Activated CD4-positive, alpha-beta T cell treated with anti-CD3 and anti-CD28 coated beads, Interleukin-2, Interleukin-6, amounts not matched to agents 100 ng/mL and 50 ng/mL, durations not matched to agents 16 hours and 8 hours (primary cell): ENCODE results near the gene FEN1.

ENCODE experiments used
- DNase-seq: peaks from one replicate; pipeline ENCODE4 v3.0.0-alpha.2; 2020

Gene FEN1, protein sequence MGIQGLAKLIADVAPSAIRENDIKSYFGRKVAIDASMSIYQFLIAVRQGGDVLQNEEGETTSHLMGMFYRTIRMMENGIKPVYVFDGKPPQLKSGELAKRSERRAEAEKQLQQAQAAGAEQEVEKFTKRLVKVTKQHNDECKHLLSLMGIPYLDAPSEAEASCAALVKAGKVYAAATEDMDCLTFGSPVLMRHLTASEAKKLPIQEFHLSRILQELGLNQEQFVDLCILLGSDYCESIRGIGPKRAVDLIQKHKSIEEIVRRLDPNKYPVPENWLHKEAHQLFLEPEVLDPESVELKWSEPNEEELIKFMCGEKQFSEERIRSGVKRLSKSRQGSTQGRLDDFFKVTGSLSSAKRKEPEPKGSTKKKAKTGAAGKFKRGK

DNA sequence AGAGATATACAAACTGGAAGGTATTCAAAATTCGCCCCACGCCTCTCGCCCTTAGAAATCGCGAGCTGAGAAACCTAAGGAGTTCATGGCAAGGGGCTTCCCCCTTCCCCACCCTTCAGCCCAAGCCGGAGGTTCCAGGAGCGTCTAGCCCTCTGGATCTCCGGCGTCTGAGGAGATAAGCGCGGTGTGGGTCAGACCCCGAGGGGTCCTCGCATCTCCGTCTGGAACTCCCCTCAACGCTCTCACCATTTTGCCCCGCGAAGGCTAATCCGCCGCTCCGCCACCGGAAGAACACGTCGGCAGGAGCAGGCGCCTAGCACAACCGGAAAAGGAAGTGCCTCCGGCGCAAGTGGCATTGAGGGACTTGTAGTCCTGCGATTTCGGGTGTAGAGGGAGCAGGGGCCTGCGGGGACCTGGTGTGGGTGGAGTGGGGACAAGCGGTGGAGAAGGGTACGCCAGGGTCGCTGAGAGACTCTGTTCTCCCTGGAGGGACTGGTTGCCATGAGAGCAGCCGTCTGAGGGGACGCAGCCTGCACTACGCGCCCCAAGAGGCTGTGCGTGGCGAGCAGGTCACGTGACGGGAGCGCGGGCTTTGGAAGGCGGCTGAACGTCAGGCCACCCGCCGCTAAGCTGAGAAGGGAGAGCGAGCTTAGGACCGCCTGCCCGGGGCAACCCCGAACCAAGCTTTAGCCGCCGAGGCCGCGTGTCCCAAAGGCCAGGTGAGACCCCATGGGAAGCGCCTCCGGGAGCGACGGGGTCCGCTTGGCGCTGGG, at the start of gene FEN1, which contains the start of gene TMEM258:
FEN1 (plus strand) TSS at position 602 of the 773 bp plus-strand sequence. CDS start 2,451 bp downstream, outside the sequence.
TMEM258 (minus strand) TSS at position 290 of the 773 bp plus-strand sequence; CDS start at position 249, 41 bp downstream.
- DNase-seq, result peak; percentile 92

DNA sequence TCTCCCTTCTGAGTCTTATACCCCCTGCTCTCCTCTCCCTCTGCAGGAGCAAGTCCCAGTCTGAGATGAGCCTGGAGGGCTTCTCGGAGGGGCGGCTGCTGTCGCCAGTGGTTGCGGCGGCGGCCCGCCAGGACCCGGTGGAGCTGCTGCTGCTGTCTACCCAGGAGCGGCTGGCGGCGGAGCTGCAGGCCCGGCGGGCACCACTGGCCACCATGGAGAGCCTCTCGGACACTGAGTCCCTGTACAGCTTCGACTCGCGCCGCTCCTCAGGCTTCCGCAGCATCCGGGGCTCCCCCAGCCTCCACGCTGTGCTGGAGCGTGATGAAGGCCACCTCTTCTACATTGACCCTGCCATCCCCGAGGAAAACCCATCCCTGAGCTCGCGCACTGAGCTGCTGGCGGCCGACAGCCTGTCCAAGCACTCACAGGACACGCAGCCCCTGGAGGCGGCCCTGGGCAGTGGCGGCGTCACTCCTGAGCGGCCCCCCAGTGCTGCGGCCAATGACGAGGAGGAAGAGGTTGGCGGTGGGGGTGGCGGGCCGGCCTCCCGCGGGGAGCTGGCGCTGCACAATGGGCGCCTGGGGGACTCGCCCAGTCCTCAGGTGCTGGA, 49.1 kb upstream of the FEN1 start:
- no peak for DNase-seq

DNA sequence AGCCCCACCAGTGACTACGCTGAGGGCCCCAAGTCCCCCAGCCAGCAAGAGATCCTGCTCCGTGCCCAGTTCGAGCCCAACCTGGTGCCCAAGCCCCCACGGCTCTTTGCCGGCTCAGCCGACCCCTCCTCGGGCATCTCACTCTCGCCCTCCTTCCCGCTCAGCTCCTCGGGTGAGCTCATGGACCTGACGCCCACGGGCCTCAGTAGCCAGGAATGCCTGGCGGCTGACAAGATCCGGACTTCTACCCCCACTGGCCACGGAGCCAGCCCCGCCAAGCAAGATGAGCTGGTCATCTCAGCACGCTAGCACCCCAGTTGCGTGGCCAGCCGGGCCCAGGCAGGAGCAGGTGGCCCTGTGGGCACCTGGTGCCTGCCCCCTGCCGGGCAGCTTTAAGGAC, 48.5 kb upstream of the FEN1 start:
- no peak for DNase-seq

DNA sequence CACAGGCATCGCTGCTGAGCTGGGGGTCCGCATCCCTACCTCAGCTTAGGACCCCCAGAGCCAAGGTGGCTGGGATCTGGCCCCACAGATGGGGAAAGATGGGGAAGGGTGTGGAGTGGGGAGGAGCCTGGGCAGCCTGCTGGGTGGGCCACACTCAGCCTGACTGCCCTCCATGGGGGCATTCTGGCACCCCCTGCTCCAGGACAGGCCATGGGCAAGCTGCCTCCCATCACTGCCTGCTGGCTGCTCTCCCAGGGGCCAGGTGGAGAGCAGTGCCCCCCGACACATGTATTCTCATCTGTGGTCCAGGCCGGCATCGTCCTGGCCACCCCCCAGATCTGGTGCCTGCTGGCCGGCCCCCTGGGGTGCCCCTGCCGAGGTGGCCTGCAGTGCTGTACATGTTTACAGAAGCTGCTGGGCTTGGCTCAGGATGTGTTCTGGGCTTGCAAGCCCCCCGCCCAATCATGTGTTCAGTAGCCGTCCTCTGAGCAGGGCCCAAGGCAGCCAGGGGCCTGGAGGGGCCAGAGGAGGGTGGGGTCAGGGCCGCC, 48.0 kb upstream of the FEN1 start:
- DNase-seq, result no peak

DNA sequence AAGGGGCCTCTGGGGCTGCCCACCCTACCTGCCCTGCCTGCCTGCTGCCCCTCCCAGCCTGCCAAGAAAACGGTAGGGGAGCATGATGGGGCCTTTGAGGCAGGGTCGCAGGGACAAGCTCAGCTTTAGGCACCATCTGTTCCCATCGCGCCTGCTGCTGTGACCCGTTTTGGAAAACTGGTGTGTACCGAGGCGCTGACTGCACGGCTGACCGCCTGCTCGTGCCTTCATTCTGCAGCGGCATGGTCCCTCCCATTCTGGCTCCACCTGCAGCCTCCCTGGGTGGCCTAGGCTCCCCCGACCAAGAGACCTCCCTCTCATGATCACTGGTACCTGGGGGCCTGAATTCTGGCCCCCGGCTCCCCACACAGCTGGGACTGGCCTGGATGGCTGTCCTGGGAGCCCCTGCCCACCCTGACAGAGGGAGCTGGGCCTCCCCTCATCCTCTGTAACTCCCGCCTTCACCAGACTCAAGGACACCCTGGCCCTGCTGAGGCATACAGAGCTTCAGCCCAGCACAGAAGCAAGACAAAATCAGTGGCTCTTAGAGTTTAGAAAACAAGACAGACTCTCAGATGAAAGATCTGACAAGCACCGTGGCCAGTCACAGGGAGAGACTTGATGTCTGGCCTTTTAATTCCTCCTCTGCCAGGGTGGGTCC, 46.8 kb upstream of the FEN1 start:
- DNase-seq, result no peak

DNA sequence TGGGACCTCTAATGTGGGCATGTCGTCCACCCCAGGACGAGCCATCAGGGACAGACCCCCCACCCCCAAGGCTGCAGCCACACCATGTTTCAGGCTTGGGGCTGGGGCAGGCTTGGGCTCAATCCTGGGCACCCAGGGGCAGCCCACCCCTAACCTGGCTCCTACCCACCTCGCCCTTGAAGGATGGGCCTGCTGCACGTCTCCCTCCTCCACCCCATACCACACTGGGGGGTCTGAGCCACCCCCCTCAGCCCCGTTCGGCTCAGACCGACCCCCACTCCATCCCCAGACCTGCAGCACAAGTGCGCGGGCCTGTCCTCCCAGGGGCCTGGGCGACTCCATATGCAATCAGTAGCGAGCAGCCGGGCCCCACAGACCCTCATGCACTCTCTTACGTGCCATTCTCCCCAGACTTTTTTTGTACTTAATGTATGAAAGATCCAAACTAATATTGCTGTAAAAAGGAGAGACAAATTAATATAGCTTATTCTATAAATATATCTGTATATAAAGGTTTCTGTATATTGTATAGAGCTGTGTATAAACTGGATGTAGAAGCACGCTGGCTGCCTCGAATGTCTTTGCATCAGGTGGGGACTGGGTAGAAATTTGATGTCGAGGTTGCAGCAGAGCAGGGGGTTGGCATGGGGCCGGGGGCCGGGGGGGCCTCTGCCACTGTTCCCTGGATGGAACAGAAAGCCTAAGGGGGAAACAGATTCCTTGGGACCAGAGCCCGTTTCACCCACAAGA, 46.1 kb upstream of the FEN1 start:
- DNase-seq, result no peak

DNA sequence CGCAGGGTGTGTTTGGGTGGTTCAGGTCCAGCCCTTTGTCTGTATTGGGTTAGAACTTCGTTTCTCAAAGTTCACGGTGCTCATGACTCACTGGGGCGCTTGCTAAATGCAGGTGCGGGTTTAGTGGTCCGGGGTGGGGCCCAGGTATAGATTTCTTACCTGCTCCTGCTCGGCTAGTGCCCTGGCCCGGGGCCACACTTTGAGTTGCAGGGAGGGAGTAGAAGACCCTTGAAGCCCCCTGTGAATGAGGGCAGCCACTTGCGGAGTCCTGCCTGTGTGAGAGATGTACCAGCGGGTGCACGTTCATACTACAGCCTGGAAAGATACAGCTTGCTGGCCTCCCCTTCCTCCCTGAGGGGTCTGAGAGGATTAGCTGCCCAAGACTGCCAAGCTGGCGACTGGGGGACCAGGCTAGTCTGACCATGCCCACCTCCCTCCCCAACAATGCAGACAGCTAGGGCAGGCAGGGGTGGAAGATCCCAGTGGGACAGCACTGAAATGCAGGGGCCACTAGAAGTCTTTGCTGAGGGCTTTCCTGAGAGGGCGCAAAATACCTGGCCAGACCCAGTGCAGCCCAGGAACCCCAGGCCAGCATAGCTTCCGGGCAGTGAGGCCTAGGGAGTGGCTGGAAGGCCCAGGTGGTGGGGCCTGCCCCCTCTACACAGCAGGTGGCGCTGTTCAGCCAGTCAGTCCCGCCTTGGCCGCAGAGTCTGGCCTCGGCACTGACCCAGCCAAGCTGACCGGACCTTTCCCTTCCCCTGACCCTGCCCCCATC, 45.3 kb upstream of the FEN1 start:
- DNase-seq, result peak; percentile 51

DNA sequence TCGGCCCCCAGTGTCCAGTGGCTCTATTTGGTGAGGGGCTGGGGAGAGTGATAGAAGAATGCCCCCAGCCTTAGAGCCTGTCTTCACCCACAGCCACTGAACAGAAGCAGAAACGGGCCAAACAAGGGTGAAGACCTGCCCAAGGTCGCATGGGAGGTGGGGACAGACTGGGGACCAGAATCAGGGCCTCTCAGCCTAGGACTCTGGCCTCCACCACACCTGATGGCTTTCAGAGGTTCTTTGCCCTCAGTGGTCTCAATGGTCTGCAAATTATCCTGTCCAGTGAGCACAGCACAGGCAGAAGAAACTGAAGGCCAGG, 44.8 kb upstream of the FEN1 start:
- no peak for DNase-seq

DNA sequence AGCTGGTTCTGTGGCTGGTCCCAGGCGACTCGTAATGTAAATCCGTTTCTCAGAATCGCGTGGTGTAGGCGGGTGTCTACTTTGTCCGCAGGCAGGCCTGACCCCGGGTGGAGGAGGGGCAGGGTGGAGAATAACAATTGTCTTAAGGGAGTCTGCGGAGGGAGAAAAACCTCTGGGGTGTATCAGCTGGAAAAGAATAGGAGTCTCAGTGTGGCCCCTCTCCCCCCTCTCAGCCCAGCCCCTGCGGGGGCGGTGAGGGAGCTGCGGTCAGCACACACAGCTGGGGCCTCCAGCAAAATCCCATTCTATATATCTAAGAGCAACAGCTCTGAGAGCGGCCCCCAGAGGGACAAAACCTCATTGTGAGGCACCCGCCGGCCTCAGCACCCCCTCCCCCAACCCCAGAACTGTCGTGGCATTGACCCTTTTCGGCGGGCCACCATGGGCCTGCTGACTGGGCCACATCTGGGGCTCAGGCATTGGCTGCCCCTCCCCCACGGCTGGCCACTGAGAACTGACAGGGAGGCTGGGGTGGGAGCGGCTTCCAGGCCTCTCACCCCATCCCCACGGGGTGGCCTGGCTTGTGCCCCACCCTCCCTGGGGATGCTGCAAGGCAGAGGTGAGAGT, 43.0 kb upstream of the FEN1 start:
- no peak for DNase-seq

- DNase-seq, result no peak
These were observed 42.0 kb upstream of the FEN1 start for GRCh38 chr11:61750631-61751273.

DNA sequence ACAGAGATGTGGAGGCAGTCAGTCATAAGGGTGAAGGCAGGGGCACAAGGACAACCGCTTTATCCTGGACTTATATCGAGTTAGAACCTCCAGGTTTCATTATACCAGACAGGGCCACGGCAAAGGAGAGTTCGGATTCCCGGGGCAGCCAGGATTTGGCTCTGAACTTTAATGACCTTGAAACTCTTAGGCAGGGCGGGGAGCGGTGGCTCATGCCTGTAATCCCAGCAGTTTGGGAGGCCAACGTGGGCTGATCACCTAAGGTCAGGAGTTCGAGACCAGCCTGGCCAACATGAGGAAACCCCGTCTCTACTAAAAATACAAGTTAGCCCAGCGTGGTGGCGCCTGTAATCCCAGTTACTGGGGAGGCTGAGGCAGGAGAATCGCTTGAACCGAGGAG, 41.3 kb upstream of the FEN1 start:
- DNase-seq, result no peak

GRCh38 chr11:61752117-61752924, 40.4 kb upstream of the FEN1 start, which contains the start of gene MYRF:
TSS of gene MYRF (plus strand) at chr11:61752636. CDS start at chr11:61752745, 109 bp downstream.
- DNase-seq, result peak; percentile 65

GRCh38 chr11:61752925-61753521, 39.7 kb upstream of the FEN1 start:
- DNase-seq, result no peak

DNA sequence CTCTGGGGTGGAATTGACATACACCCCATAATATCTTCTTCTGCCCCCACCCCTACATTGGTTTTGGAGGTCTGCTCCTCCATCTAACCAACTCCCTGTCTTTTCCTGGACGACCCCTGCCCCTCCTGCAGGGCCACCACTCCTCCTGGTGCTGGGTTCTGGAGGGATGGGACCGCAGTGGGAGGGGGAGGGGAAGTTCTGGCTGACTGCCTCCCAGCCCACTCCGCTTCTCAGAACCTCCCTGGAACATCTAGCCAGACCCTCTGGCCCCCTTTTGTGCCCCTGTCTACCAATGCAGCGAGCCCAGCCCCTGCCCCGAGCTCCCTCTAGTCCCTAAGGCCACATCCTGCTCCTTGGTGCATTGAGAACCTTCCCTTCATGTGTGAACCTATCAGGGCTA, 39.0 kb upstream of the FEN1 start:
- DNase-seq, result no peak

DNA sequence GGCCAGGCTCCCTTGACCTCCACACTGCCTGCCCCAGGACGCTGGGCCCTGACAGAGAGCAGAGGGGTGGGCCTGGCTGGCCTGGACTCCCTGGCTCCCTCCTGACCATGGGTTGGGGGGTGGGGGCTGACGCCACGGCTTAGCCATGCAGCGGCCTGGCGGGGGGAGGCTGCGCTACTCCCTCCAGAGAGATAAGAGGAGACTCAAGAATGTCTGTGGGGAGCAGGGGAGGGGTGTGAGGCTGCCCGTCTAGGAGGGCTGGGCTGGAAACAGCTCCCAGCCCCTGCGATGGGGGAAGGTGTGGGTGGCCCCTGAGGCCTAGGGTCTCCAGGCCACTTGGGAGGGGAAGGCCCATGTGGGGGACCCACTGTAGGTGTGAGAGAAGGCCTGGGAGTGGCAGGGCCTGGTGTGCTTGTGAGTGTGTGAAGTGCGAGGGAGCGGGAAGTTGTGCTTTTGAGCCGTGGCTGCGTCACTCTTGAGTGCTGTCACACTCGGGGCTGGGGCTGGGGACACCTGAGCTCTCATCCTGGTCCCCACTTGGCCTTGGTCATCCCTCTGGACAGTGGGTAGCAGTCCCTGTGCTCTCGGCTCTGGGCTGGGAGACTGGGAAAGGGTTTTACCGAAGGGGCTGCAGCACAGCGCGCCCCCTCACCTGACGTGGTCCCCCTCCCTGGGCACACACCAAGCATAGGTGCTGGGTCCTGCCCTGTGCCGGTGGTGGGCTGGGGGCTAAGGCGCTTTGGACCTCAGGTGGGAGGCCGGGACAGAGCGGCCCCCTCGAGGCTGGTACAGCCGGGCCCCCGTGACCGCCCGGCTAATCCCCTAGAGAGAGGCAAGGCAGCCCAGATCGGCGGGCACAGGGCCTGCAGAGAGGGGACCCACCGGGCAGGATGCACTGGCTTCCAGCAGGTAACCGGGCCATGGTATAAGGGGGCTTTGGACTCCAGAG, 37.9 kb upstream of the FEN1 start:
- no peak for DNase-seq

DNA sequence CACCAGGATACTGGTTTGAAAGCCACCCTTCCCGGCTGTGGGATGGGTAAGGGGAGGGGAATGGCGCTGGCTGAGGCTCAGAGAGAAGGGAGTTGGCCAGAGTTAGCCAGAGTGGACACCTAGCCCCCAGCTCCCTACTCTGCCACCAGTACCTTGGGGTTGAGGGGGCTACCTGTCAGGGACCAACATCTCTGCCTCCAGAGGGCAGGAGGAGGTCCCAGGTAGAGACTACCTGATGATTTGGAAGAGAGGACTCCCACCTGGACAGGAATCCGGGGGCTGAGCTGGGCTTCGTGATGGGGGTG, 36.6 kb upstream of the FEN1 start:
- no peak for DNase-seq

DNA sequence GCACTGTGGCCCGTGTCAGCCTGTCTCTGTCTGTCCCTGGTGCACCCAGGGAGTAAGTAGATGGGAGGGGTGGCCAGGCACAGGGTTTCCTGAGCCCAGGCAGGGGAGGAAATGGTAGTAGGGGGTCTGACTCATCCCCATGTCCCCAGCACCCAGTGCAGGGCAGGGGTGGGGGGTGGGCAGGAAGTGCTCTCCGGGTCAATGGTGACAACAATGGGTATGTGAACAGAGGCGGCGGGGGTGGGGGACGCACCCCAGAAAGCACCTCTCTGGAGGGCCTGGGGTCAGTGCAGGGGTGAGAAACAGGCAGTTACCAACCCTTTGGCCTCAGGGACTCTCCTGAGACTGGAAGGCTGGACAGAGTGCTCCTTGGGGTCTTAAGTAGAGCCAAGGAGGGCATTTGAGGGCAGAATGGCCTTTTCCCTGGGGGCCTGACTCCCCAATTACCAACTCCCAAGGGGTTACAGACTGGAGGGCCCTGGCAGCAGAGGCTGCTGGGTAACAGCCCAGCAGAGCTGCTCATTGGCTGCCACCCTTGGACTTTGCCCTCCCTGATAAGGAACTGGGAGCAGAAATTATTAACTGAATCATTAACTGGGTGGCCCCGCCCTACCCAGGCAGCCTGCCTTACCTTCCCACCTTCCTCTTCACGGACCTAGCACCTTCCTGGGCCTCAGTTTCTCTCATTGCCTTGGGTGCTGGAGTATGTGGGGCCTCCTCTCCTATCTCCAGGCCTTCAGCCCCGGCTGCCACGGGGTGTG, 36.1 kb upstream of the FEN1 start:
- DNase-seq, result peak; percentile 53
